GM19035 (cell line): ENCODE measurements around the gene NEDD4L.
"Not testable (repeated sequence)": the region's sequence is repeated elsewhere in the genome, so short reads cannot be mapped to it uniquely, and the experiment has no call there.

Source experiments
- ATAC-seq: cut with Tn5 transposase; IDR thresholded peaks from one replicate; pipeline ENCODE4 v1.9.1; 2021; ENCODE audit not compliant: unreplicated experiment

NEDD4L gene

GRCh38 chr18:58362829-58363271, 318.8 kb downstream of the NEDD4L start:
- ATAC-seq, result no peak

- ATAC-seq, result no peak
These were observed 319.9 kb downstream of the NEDD4L start for GRCh38 chr18:58363767-58364540.

- ATAC-seq, result no peak
These were observed 321.0 kb downstream of the NEDD4L start for GRCh38 chr18:58364876-58365528.

GRCh38 chr18:58367425-58368140, 323.6 kb downstream of the NEDD4L start:
- no peak for ATAC-seq

GRCh38 chr18:58369616-58370015, 325.6 kb downstream of the NEDD4L start:
- ATAC-seq, result no peak

- no peak for ATAC-seq
These were observed 326.1 kb downstream of the NEDD4L start for GRCh38 chr18:58370038-58370580.

- no peak for ATAC-seq
These were observed 326.6 kb downstream of the NEDD4L start for GRCh38 chr18:58370612-58371011.

- ATAC-seq, result no peak
These were observed 329.5 kb downstream of the NEDD4L start for GRCh38 chr18:58373481-58373880.

GRCh38 chr18:58375051-58375450, 331.0 kb downstream of the NEDD4L start:
- ATAC-seq, result no peak

- no peak for ATAC-seq
These were observed 334.7 kb downstream of the NEDD4L start for GRCh38 chr18:58378411-58379379.

GRCh38 chr18:58379443-58379842, 335.4 kb downstream of the NEDD4L start:
- no peak for ATAC-seq

GRCh38 chr18:58380113-58380512, 336.1 kb downstream of the NEDD4L start:
- not testable (repeated sequence) for ATAC-seq

- no peak for ATAC-seq
These were observed 337.8 kb downstream of the NEDD4L start for GRCh38 chr18:58381676-58382411.

GRCh38 chr18:58382446-58382845, 338.4 kb downstream of the NEDD4L start:
- no peak for ATAC-seq

- ATAC-seq, result no peak
These were observed 341.4 kb downstream of the NEDD4L start for GRCh38 chr18:58385472-58385871.

- no peak for ATAC-seq
These were observed 342.8 kb downstream of the NEDD4L start for GRCh38 chr18:58386780-58387179.

- ATAC-seq, result no peak
These were observed 343.7 kb downstream of the NEDD4L start for GRCh38 chr18:58387716-58388115.

GRCh38 chr18:58388736-58389135, 344.7 kb downstream of the NEDD4L start:
- ATAC-seq, result no peak

- no peak for ATAC-seq
These were observed 345.7 kb downstream of the NEDD4L start for GRCh38 chr18:58389745-58390144.

GRCh38 chr18:58390399-58390798, 346.4 kb downstream of the NEDD4L start:
- ATAC-seq, result no peak
